ENCODE measurements around the gene CDK17.
"Not testable (repeated sequence)": the region's sequence is repeated elsewhere in the genome, so short reads cannot be mapped to it uniquely, and the experiment has no call there.

The CDK17 gene

DNA sequence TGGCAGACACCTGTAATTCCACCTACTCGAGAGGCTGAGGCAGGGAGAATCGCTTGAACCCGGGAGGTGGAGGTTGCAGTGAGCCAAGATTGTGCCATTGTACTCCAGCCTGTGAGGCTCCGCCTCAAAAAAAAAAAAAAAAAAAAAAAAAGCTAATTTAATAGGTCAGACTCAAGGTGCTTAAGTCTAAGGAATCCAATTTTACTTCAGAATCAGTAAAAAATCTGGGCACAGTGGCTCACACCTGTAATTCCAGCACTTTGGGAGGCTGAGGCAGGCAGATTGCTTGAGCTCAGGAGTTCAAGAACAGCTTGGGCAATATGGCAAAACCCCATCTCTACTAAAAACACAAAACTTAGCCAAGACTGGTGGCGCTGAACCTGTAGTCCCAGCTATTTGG is 7.0 kb downstream of the CDK17 start:
- not testable (repeated sequence) for DNase-seq (ENCODE audit: low read depth in 2 of 2)

DNA sequence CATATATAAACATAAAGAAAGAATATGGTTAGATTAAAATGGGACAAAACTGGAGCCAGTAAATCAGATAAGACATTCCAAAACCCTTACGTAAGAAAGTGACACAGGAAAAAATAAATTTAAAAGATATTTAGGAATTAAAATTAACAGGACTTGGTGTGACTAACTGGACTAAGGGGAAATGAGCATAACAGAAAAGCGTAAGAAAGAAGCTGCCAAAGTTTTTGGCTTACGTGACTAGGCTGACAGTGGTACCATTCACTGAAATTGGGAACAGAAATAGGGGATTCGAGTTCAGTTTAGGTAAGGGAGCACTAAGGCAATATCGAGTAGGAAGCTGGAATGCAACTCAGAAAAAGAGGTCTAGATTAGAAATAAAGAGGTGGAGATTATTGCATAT is 7.8 kb downstream of the CDK17 start:
- no peak for DNase-seq (ENCODE audit: low read depth in 2 of 2)

DNA sequence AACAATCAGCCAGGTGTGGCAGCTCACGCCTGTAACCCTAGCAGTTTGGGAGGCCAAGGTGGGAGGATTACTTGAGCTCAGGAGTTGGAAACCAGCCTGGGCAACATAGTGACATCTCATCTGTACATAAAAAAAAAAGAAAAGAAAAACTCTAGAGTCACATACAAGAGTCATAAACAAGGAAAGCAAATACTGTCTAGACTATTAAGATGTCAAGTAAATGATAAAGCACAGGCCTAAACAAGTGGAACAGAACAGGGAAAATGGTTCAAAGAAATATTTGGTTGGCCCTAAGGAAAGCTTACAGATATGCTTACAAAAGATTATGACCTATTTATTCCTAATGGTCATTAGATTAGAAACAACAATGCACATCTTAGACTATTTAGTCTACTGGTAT is 12.3 kb downstream of the CDK17 start:
- no peak for DNase-seq (ENCODE audit: low read depth in 2 of 2)

DNA sequence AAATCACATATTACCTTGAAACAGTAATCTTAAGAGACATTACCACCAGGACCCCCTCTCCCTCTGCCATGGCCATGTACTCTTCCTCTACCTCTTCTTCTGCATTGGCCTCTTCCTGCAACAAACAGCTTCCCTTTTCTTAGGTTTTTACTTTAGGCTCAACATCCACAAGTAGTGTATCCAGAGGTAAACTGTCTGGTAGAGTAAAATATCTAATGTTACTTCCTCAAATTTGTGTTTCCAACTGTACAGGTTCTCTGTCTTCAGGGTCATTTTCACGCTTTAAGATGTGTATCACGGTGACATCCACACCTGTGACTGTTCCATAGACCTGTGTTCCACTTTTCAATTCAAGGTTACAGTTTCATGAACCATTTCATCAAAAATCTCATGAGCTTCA is 13.4 kb downstream of the CDK17 start:
- no peak for DNase-seq (ENCODE audit: low read depth in 2 of 2)

DNA sequence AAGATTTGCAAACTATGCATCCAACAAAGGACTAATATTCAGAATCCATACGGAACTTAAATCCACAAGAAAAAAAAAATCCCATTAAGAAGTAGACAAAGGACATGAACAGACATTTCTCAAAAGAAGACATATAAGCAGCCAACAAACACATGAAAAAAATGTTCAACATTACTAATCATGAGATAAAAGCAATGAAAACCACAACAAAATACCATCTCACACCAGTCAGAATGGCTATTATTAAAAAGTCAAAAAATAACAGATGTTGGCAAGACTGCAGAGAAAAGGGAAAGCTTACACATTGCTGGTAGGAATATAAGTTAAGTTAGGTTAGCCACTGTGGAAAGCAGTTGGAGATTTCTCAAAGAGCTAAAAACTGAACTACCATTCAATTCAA is 16.2 kb downstream of the CDK17 start:
- no peak for DNase-seq (ENCODE audit: low read depth in 2 of 2)

DNA sequence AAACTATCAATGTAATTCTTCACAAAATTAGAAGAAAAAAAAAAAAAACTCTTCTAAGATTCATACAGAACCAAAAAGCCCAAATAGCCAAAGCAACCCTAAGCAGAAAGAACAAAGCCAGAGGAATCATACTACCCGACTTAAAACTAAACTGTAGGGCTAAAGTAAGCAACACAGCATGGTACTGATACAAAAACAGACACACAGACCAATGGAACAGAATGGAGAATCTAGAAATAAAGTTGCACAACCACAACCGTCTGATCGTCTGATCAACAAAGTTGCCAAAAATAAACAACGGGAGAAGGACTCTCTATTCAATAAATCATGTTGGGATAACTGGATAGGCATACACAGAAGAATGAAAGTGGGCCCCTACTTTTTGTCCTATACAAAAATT is 16.9 kb downstream of the CDK17 start:
- no peak for DNase-seq (ENCODE audit: low read depth in 2 of 2)

DNA sequence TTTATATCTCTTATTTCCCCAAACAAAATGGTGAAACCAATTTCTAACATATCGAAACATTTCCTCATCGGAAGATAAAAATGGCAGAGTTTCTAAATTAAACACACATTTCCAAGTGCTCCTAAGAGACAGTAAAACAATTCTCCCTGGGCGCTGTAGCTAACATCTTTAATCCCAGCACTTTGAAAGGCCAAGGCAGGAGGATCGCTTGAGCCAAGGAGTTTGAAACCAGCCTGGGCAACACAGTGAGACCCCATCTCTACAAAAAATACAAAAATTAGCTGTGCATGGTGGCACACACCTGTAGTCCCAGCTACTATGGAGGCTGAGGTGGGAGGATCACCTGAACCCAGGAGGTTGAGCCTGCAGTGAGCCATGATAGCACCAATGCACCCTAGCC is 20.5 kb downstream of the CDK17 start:
- not testable (repeated sequence) for DNase-seq (ENCODE audit: low read depth in 2 of 2)

DNA sequence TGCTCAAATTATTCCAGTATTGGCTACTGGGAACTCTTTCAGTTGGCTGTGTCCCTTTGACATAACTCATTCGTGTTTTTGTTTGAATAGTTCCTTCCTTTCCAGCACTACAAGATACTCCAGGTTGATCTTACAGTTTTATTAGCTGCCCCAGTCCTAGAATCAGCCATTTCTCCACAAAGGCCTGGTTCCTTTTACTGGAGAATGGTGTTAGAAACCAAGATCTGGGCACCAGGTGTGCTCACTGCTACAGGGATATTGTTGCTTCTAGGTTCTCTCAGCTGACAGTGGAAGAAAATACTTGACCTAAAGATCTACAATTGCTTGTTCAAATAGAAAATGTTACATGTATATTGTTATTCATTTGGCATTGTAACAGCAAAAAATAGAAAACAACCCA is 21.9 kb downstream of the CDK17 start:
- DNase-seq (ENCODE audit: low read depth in 2 of 2) = no peak

DNA sequence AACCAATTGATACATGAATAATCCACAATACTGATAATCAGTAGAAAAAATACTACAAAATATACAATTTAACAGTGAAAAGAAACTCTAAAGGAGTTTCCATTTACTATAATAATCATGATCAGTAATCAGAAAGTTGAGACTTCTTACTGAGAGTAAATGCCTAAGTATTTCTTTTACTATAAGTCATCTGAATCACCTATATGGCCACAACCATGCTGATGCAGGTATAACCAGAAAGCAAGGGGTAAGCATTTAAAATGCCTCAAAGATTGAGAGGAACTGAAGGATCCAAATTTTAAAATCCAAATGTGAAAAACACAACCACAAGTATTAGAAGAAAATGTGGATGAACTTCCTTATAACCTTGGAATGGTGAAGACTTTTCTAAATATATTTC is 23.4 kb downstream of the CDK17 start:
- no peak for DNase-seq (ENCODE audit: low read depth in 2 of 2)

DNA sequence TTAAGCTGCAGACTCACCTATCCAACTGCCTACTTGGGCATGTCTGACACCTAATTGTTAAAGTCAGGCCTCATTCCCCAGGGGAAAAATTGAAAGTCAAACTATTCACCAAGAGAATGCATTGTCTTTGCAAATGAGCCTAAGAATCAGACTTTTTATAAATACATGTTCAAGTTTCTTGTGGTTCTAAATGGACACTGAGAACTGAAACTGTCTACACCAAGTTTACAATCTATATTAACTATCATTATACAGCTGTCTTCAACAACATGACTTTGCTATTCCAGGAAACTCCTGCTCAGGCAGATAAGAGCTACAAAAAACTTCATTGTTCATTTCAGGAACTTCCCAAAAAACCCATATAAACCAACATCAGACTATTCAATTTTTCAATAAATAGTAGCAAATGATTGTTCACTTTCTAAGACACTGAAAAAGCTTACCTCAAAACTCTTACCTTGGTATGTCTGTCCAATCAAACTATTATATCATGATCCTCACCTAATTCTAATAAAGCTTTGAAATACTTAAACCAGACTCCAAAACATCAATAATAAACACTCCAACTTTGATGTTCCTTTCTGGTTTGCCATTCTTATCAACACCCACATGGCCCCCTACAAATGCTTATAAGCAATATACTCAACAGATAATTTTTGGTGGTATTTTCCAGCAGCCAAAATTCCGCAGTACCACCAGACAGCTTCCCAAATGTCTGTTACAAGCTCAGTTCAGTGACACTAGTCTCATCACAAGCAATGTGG is 24.2 kb downstream of the CDK17 start:
- DNase-seq (ENCODE audit: low read depth in 2 of 2) = no peak

DNA sequence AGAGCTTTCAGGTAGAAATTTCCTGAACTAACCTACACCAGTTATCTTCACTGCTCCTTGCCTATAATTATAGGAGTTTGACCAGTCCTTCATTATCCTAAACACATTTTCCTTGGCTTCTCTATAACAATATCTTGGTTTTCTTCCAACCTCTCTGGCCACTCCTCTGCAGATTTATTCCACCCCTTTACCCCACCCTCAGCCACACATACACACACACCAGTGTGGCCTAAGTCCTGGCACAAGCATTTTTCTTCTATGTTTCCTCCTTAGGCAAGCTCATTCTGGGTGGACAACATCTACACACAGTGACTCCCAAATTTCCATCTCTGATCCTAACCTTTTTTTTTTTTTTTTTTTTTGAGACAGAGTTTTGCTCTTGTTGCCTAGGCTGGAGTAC is 25.1 kb downstream of the CDK17 start:
- DNase-seq (ENCODE audit: low read depth in 2 of 2) = no peak

DNA sequence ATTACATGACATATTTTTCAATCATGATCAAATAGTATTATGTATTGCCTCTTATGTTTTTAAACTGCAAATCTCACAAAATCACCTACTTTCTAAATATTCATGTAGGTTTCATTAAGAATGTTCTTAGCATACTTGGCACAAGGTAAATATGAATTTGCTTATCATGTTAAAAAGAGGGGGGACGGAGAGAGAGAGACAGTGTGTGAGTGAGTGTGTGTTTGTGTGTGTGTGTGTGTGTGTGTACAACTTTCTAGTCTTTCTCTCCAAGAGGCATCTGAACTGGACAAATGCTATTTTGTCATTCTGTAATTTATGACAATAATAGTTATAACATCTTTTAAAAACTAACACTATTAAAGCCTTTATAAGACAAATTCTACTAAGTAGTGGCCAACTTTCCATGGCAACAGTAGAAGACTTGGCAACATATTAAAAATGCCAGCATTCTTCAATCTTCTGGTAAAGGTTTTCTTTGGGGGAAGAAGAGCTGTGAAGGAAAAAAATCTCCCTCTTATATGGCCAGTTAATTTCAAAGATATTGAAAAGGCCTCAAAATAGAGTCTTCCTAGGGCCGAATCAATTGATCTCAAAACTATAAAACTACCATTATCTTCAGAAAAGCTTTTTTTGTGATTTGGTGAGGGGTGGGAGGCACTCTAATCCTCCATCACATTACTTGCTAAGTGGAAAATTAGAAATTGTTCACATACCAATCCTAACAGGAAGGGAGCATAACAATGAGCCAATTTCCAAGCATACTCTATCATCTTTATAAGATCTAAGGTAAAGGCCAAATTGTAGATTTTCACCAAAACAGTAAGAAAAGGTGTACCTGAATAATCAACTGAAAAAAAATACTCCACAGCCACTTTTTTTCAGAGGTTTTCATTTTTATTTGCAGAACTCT is 28.2 kb downstream of the CDK17 start:
- no peak for DNase-seq (ENCODE audit: low read depth in 2 of 2)

DNA sequence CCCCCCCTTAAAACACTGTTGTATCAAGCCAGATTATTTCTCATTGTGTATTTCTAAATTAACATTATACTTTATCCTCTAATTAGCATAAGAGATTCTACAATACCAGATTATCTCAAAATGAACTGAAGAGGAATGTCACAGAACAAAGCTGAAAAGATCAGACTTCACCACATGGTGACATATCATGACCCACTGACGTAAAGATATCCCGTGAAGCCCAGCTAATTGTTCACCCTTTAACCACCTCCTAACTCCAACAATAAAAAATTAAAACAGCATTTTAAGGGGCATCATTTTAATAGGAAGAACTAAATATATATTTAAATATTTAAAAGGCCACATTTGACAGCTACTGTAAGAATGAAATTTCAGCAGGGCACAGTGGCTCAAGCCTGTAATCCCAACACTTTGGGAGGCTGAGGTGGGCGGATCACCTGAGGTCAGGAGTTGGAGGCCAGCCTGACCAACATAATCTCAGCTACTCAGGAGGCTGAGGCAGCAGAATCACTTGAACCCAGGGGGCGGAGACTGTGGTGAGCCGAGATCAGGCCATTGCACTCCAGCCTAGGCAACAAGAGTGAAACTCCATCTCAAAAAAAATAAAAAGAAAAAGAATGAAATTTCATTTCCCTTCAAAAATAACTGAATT is 29.0 kb downstream of the CDK17 start:
- DNase-seq (ENCODE audit: low read depth in 2 of 2) = no peak

DNA sequence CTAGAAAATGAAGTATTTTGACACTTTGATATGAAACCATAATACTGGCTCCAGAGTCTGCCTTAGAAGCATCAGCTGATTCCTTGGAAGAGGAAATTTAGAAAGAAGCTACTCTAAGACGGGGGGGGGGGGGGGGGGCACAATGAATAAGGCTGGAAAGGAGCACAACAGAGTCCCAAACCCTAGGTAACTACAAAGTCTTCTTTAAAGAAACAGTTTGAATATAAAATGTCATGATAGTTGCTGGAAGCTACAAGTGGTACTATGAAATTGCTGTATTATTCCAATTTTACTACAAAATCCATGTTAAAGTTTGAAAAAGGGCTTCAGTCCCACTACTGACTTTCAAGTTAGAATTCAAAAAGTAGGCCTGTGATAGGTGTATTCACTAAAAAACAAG is 31.6 kb downstream of the CDK17 start:
- no peak for DNase-seq (ENCODE audit: low read depth in 2 of 2)

DNA sequence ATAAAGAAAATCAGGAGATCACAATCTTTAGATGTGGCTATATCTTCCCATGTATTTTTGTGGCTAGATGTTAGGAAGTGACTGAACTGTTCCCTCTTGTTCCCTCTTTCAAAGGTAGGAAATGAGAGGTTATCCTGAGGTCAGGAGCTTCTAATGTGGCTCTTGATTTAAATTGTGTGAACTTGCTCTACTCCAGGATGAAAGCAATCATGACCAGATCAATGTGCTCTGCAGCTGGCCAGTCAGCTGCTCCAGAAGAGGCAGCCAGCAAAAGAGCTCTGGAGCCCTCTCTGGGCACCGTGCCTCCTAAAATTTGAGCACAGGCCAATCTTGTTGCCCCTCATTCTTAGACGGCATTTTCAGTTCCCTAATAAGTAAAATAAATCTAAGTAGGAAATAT is 32.0 kb downstream of the CDK17 start:
- DNase-seq (ENCODE audit: low read depth in 2 of 2) = no peak

DNA sequence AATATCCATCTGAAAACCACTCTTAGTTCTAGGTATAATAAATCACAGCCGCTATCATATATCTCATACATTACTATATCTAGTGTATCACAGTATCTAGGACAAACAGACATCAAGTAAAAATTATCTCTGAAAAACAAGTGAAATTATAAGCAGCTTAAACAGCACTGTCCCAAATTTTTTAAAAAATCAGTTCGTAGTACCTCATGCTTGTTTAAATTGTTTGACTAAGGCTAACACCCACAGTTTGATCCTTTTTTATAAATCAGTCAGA is 33.9 kb downstream of the CDK17 start:
- no peak for DNase-seq (ENCODE audit: low read depth in 2 of 2)

DNA sequence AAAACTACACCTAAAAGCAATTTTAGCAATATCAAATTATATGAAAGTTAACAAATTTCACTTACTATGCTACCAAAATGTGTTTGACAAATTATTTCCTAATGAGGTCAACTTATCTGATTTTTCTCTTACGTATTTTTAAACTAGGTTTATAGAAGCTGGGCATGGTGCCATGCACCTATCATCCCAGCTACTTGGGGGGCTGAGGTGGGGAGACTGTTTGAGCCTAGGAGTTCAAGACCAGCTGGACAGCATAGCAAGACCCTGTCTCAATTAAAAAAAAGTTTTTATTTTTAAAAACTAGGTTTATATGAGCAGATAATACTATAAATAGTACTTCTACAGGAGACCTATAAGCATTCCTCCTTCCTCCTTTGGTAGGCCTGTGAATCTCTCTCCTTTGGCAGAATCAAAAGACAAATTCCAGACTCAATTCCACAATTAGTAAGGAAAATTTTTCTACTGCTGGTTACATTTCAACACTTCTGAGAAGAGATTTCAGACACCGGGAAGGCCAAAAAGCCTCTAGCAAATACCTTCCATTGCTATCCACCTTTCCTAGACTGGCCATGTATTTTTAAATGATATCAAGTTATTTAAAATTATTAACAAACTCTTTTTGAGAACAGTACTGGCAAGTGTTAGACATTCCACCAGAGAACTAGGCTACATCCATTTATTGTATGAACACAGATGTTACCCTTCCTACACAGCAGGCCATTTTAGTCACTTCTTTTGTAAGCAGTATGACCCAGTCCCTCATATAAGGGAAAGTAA is 34.4 kb downstream of the CDK17 start:
- no peak for DNase-seq (ENCODE audit: low read depth in 2 of 2)

DNA sequence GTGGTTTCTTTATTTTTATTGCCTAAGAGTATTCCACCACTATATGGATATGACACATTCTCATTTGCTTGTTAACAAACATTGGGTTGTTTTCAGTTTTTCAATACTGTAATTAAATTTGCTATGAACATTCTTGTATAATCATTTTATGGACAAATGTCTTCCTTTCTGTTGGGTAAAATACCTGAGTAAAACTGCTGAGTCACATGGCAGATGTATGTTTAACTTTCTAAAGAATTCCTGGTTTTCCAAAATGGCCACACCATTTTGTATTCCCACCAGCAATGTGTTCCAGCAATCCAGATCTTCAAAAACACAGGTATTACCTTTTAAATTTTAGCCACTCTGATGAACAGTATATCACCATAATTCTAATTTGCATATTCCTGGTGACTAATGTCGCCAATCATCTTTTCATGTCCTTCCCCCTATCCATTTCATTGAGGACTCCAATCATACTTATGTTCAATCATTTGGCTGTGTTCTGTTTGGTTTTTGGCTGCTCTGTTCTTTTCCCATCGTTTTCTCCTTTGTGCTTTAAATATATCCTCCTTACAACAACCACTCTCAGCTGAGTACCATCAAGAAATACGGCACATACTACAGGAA is 36.0 kb downstream of the CDK17 start:
- DNase-seq (ENCODE audit: low read depth in 2 of 2) = no peak

DNA sequence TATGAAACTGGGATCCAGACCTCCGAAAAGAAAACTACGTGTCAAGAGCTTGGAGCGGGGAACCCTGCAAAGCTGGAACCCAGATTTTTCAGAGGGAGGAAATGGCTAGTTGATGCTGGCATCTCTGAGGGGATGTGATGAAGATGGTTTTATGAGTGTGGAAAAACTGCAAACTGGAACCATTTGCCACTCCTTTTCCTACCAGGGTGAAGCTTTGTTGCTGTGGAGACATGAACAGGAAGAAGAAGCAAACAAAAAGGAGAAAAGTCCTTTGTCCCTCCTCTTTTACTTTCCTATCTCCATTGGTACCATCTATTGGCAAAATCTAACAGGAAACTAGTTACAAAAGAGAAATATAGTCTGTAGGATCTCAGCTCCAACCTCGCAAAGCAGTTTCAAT is 39.2 kb downstream of the CDK17 start:
- no peak for DNase-seq (ENCODE audit: low read depth in 2 of 2)

DNA sequence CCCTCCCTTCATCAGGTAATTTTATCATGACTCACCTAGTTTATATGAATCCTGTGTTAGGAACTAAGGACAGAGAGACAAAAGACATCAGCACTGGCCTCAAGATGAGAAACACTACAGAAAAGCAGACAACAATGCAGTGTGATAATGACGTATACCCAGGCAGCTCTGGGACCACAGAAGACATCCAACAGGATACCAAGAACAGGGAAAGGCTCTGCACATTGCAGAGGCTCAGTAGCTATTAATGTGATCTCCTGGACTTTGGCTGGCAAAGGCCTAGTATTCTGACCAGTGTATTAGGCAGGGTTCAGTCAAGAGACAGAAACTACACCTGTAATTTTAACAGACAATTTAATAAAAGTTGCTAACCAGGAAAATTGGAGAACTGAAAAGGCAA is 39.7 kb downstream of the CDK17 start:
- no peak for DNase-seq (ENCODE audit: low read depth in 2 of 2)

DNA sequence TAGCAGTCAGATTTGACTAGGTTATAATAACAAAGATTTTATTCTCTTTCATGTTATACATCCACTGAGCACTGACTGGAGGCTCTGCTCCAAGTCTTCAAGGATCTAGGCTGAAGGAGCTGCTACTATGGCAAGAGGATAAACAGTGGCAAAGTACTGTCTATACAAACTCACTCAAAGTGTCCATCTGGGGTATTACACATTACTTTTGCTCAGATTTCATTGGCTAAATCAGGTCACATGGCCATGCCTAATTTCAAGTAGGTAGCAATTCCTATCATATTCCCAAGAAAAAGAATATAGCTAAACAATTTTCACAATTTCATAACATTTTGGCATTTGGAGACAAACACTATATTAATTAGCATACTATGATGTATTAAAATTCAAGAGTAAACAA is 40.9 kb downstream of the CDK17 start:
- no peak for DNase-seq (ENCODE audit: low read depth in 2 of 2)

DNA sequence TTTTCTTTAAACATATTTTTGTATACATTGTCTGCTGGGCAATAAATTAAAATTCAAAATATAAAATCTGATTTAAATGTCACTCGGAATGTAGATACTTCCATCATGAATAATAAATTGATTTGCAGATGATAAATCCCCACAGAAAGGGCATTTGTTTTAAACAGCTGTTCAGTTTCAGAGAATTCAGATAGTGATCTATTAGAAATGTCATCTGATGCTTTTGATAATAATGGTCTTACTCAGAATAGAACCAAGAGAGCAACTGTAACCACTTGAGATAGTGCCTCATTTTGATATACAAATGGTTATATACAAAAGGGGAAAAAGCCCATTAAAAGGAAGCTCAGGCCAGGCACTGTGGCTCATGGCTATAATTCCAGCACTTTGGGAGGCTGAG is 43.4 kb downstream of the CDK17 start:
- DNase-seq (ENCODE audit: low read depth in 2 of 2) = no peak
